GM06990 (cell line): ENCODE results near the gene PSME3IP1.

ENCODE experiments used
- DNase-seq: peaks from one replicate; pipeline ENCODE4 v3.0.0-alpha.2; 2011; ENCODE audit not compliant: insufficient read length; ENCODE audit errors: extremely low read depth
- H3K27me3 ChIP-seq: replicated peaks from 2 replicates; pipeline ENCODE4 v1.6.0; 2011; ENCODE audit warnings: low read length; ENCODE audit not compliant: control insufficient read depth, insufficient read depth
- H3K36me3 ChIP-seq: 2 replicates; pipeline ENCODE4 v1.5.1; 2011; ENCODE audit warnings: low read length; ENCODE audit not compliant: control insufficient read depth, insufficient read depth
- H3K4me3 ChIP-seq: replicated peaks from 2 replicates; pipeline ENCODE4 v1.5.1; 2011; ENCODE audit warnings: low read depth, mild to moderate bottlenecking, control low read depth, low read length
- CTCF ChIP-seq: IDR thresholded peaks from 2 replicates; pipeline ENCODE4 v1.5.1; 2011; ENCODE audit warnings: low read length, control low read depth, mild to moderate bottlenecking, inconsistent platforms; ENCODE audit not compliant: insufficient read depth, poor library complexity, severe bottlenecking

The PSME3IP1 gene

GRCh38 chr16:57178793-57179212, 7.0 kb downstream of the PSME3IP1 start:
- no peaks in the 10 kb centered on the region for H3K27me3 ChIP-seq
- no peak for DNase-seq
- H3K36me3 ChIP-seq = no peaks in the 10 kb centered on the region
- no peak for TF ChIP-seq CTCF
- no peak overlapping the region for H3K4me3 ChIP-seq

- H3K36me3 ChIP-seq = no peaks in the 10 kb centered on the region
- no peak overlapping the region for H3K4me3 ChIP-seq
- no peak for DNase-seq
- H3K27me3 ChIP-seq = no peaks in the 10 kb centered on the region
- TF ChIP-seq CTCF = no peak
Measured at GRCh38 chr16:57178196-57178595, 7.6 kb downstream of the PSME3IP1 start.

- DNase-seq = no peak
- no peak for TF ChIP-seq CTCF
- H3K36me3 ChIP-seq = peaks cover 9% of the 10 kb centered on the region
- no peak overlapping the region for H3K4me3 ChIP-seq
- H3K27me3 ChIP-seq = no peaks in the 10 kb centered on the region
Measured at GRCh38 chr16:57175896-57176295, 9.9 kb downstream of the PSME3IP1 start.

- DNase-seq = no peak
- peaks cover 12% of the 10 kb centered on the region for H3K36me3 ChIP-seq
- TF ChIP-seq CTCF = no peak
Measured at GRCh38 chr16:57172721-57173290, 13.0 kb downstream of the PSME3IP1 start.

GRCh38 chr16:57169327-57169726, 16.5 kb downstream of the PSME3IP1 start:
- Histone ChIP-seq H3K4me3 (no peak overlapping the region), H3K27me3 (no peaks in the 10 kb centered on the region), H3K36me3 (peaks cover 17% of the 10 kb centered on the region)
- no peak for TF ChIP-seq CTCF
- DNase-seq = no peak

More at GRCh38 chr16:57172721-57173290, 13.0 kb downstream of the PSME3IP1 start:
- H3K27me3 ChIP-seq = no peaks in the 10 kb centered on the region
- H3K4me3 ChIP-seq = no peak overlapping the region

GRCh38 chr16:57167953-57168352, 17.9 kb downstream of the PSME3IP1 start:
- no peak for DNase-seq
- TF ChIP-seq CTCF = peak; percentile 60

More at GRCh38 chr16:57167953-57168352, 17.9 kb downstream of the PSME3IP1 start:
- Histone ChIP-seq H3K36me3 (peaks cover 15% of the 10 kb centered on the region), H3K27me3 (no peaks in the 10 kb centered on the region), H3K4me3 (no peak overlapping the region)
